ENCODE data around the gene MYG1.
"Not testable (repeated sequence)": the region's sequence is repeated elsewhere in the genome, so short reads cannot be mapped to it uniquely, and the experiment has no call there.

MYG1 gene

GRCh38 chr12:53279888-53280498, 19.5 kb upstream of the MYG1 start:
- no peak for DNase-seq

- no peak for DNase-seq
Measured at GRCh38 chr12:53286448-53286847, 13.0 kb upstream of the MYG1 start.

GRCh38 chr12:53287741-53288216, 11.7 kb upstream of the MYG1 start:
- peak; percentile 24 for DNase-seq

GRCh38 chr12:53288322-53288721, 11.2 kb upstream of the MYG1 start:
- no peak for DNase-seq

GRCh38 chr12:53289891-53290290, 9.6 kb upstream of the MYG1 start:
- no peak for DNase-seq

- DNase-seq, result no peak
Measured at GRCh38 chr12:53290661-53291060, 8.8 kb upstream of the MYG1 start.

- DNase-seq, result no peak
Measured at GRCh38 chr12:53292426-53292825, 7.1 kb upstream of the MYG1 start.

- DNase-seq, result peak; percentile 85
Measured at GRCh38 chr12:53295070-53295890, 4.2 kb upstream of the MYG1 start, which contains the start of gene PFDN5. TSS of gene PFDN5 (plus strand) at chr12:53295542. CDS start at chr12:53295568, 26 bp downstream.

- DNase-seq, result no peak
Measured at GRCh38 chr12:53295891-53296219, 3.6 kb upstream of the MYG1 start.

GRCh38 chr12:53297106-53297505, 2.4 kb upstream of the MYG1 start:
- DNase-seq, result not testable (repeated sequence)

- no peak for DNase-seq
Measured at GRCh38 chr12:53298164-53298563, 1.3 kb upstream of the MYG1 start.

- no peak for DNase-seq
Measured at GRCh38 chr12:53299101-53299453, 418 bp upstream of the MYG1 start.

GRCh38 chr12:53300187-53300586, 692 bp downstream of the MYG1 start:
- DNase-seq, result no peak

- DNase-seq, result no peak
Measured at GRCh38 chr12:53302903-53303302, 3.4 kb downstream of the MYG1 start.

GRCh38 chr12:53306826-53307225, 7.3 kb downstream of the MYG1 start:
- no peak for DNase-seq

GRCh38 chr12:53308276-53308675, 8.8 kb downstream of the MYG1 start:
- no peak for DNase-seq

- DNase-seq, result no peak
Measured at GRCh38 chr12:53313996-53314395, 14.5 kb downstream of the MYG1 start.

GRCh38 chr12:53320352-53321195, 21.1 kb downstream of the MYG1 start:
- DNase-seq, result no peak

- no peak for DNase-seq
Measured at GRCh38 chr12:53324113-53324778, 24.8 kb downstream of the MYG1 start.

GRCh38 chr12:53324779-53325510, 25.4 kb downstream of the MYG1 start:
- DNase-seq, result peak; percentile 98

GRCh38 chr12:53325511-53326061, 26.1 kb downstream of the MYG1 start:
- DNase-seq, result peak; percentile 85

Data from right kidney (tissue), 1 donor.